NCI-H526 treated with DMSO at 0.1 percent for 48 hours (cell line): ENCODE results near the gene EFCAB6.

Experiments
- DNase-seq: peaks from one replicate; lab custom pipeline; 2025; lab: John Stamatoyannopoulos, UW

Gene EFCAB6

GRCh38 chr22:43819421-43819921, 7.4 kb upstream of the EFCAB6 start:
- DNase-seq: no peak

GRCh38 chr22:43818981-43819380, 6.9 kb upstream of the EFCAB6 start:
- no peak for DNase-seq

DNA sequence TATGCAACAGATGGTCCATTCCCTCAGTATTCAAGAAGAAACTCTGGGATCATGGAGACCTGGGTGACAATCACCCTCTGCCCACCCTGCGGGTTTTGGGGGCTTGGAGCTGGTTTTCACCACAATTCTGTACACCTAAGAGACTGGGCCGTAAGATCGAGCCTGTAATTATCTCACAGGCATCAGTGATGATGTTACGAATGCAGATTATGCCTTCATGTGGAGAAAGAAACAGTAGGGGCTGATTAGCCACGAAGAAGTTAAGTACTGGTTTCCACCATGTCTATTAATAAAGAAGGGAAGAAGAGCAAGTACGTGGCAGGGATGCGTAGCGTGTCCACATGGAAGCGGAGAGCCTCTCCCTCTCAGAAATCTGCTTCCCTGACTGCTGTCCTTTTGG, 5.3 kb upstream of the EFCAB6 start:
- DNase-seq: no peak

- no peak for DNase-seq
These were observed 2.2 kb upstream of the EFCAB6 start for GRCh38 chr22:43814264-43814663.

DNA sequence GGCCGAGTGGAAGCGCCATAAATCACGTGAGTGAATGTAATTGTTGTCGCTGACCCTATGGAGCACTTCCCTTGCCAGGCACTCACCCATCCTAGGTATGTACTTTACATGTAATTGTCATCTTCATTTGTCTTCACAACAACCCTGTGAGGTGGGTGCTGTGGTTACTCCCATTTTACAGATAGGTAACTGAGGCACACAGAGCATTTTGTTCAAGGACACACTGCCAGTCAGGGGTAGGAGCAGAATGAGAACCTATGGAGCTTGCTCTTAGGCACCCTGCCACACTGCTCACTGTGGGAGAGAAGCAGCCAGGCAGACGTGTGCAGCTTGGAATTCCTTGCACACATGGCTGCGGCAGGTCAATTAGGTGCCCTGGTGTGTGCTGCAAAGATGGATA, 785 bp upstream of the EFCAB6 start:
- no peak for DNase-seq

DNA sequence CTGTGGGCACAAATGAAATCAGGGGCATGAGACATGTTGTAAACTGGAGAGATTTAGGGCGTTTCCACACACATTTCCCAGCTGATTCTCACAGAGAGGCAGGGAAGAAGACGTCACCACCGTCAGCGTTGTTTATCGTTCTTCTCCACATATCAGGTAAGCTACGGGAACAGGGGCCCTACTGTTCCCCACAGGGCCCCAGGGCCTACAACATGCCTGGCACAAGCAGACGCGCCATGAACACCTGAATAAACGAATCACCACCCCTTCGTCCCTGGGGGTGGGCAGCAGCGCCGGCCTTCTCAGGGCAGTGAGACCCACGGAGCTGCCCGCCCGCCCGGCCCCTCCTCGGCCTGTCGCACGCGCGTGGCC, 342 bp downstream of the EFCAB6 start:
- DNase-seq: no peak

DNA sequence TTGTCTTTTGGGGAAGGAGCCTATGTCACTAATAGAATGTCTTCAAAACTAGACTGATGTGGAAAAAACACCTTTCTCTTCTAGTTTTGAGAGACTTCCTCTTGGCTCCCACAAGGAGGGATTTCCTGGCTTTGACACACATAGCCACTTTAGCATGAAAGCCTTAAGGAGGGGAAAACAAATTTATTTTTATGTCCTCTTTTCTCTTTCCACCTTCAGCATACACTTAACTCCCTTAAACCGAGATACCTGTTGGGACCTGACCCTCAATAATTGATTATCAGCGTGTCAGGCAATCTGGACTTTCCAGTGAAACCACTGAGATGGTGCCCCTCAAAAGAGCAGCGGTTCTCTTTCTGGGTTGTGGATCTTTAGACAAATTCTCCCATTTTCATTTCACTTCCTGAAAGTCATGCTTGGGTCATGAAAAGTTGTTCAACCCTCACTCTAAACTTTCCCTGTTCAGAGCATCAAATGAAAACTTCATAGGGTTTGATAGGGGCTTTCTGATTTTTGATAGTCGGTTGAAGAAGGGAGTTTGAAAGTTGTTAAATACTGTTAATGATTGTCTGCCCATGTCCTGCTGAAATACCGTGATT, 9.1 kb downstream of the EFCAB6 start:
- no peak for DNase-seq

GRCh38 chr22:43800970-43801369, 11.1 kb downstream of the EFCAB6 start:
- DNase-seq: no peak

GRCh38 chr22:43798492-43798891, 13.6 kb downstream of the EFCAB6 start:
- no peak for DNase-seq

DNA sequence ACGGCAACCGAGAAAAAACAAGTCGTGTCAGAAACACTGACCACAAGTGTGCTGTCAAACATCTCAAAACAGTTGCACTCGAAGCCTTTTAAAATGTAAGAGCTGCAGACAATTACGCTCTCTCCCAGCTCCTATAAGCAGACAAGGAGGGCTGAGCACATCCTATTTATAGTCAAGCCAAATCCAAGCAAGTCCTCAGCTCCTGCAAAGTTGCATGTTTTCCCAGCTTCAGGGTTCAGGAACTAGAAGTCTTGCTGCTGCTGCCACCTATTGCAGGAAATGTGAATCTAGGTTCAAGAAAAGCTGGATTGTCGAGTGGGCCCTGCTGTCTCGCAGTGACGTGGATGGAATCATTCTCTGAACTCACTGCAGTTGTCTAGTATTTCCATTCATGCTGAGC, 15.5 kb downstream of the EFCAB6 start:
- no peak for DNase-seq

DNA sequence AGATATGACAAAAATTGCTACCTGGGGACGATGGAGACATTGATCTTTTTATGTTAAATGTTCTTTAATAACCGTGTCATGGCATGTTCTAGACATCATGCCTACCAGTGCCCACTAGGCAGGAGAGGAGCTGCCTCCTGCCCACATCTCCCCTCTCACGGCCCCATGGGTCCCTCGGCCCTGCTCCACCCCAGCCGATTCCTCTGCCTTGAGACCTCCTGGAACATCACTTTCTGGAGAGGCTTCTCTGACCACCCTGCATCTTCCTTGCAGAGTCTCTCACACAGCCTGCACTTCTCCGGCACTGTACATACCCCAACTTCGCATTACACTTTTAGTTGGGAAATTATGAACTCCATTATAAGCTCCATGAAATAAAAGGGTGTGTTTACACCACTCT, 16.8 kb downstream of the EFCAB6 start:
- no peak for DNase-seq

DNA sequence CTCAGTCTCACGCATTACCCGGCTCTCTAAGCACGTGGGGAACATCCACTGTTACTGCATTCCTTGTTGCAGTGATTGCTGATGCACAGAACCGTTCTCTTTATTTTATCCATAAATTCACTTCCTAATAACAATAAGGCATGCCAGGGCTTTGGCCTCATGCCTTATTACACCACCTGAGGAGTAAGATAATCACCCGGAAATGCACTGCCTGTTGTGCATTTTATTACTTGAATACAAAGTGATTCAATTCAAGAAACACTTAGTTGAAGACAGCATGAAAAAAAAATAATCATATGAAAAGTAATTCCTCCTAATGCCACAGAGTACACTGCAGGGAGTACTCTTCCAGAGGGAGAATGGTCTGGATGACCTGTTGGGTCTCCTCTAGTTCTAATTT, 19.2 kb downstream of the EFCAB6 start:
- DNase-seq: no peak

GRCh38 chr22:43789452-43789851, 22.7 kb downstream of the EFCAB6 start:
- DNase-seq: no peak

DNA sequence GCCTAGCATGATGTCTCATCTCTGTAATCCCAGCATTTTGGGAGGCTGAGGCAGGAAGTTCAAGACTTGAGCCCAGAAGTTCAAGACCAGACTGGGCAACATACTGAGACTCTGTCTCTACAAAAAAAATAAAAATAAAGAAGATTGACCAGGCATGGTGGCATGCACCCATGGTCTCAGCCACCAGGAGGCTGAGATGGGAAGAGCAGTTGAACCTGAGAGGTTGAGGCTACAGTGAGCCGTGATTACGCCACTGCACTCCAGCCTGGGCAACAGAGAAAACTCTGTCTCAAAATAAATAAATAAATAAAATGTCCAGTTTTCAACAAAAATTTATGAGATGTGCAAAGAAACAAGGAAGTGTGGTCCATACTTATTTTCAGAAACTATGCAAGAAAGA, 28.3 kb downstream of the EFCAB6 start:
- DNase-seq: no peak

- DNase-seq: no peak
These were observed 29.7 kb downstream of the EFCAB6 start for GRCh38 chr22:43782448-43782847.

- no peak for DNase-seq
These were observed 34.8 kb downstream of the EFCAB6 start for GRCh38 chr22:43777286-43777685.

DNA sequence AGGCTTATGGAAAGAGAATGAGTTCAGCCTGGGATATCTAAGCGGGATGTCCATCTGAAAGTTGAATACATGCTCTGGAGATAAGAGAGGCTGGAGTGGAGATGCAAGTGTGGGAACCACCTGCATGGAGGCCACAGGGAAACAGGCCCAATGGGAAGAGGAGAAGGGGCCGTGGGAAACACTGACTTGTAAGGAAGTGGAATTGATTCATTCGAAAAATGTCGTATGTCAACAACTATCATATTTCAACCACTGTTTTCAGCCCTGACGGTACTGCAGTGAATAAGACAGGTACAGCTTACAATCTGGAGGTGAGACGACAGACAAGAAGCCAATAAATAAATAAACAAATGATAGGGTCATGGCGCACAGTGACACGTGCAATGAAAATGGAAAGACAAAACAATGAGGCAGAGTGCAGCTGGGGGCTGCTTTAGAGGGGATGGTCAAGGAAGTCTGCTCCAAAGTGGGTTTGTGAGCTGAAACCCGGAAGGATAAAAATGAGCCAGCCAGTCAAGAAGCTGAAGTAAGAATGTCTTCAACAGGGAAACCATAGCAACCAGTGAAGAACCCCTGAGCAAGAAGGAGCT, 35.9 kb downstream of the EFCAB6 start:
- no peak for DNase-seq

- no peak for DNase-seq
These were observed 37.7 kb downstream of the EFCAB6 start for GRCh38 chr22:43774318-43774915.

GRCh38 chr22:43772831-43773230, 39.3 kb downstream of the EFCAB6 start:
- DNase-seq: no peak

GRCh38 chr22:43755452-43755851, 56.7 kb downstream of the EFCAB6 start:
- DNase-seq: no peak

- no peak for DNase-seq
These were observed 57.1 kb downstream of the EFCAB6 start for GRCh38 chr22:43755011-43755410.

GRCh38 chr22:43754176-43754575, 57.9 kb downstream of the EFCAB6 start:
- DNase-seq: no peak

GRCh38 chr22:43753688-43754087, 58.4 kb downstream of the EFCAB6 start:
- DNase-seq: no peak

GRCh38 chr22:43750751-43751150, 61.4 kb downstream of the EFCAB6 start:
- DNase-seq: no peak
